Glutamatergic neuron (in vitro differentiated cells): ENCODE results near the gene QKI. TPM values are rescaled to one million over a fixed set of nuclear protein-coding genes. Genes with fewer than 3 reads are reported as not detected.
"Not testable (repeated sequence)": the region's sequence is repeated elsewhere in the genome, so short reads cannot be mapped to it uniquely, and the experiment has no call there.

Experiments used
- DNase-seq: peaks from one replicate; pipeline ENCODE4 v3.0.0; 2022
- H3K27ac Mint-ChIP-seq: one replicate; pipeline ENCODE4 v1.8.0; 2020; ENCODE audit warnings: mild to moderate bottlenecking, mixed read lengths, inconsistent platforms; ENCODE audit not compliant: unreplicated experiment
- H3K27me3 Mint-ChIP-seq: one replicate; pipeline ENCODE4 v1.8.0; 2020; ENCODE audit warnings: mild to moderate bottlenecking, moderate library complexity, mixed read lengths, inconsistent platforms; ENCODE audit not compliant: unreplicated experiment
- H3K36me3 Mint-ChIP-seq: one replicate; pipeline ENCODE4 v1.8.0; 2020; ENCODE audit warnings: mild to moderate bottlenecking, mixed read lengths, inconsistent platforms; ENCODE audit not compliant: unreplicated experiment
- H3K4me1 Mint-ChIP-seq: one replicate; pipeline ENCODE4 v1.8.0; 2020; ENCODE audit warnings: mild to moderate bottlenecking, low read depth, mixed read lengths, inconsistent platforms; ENCODE audit not compliant: unreplicated experiment
- H3K4me3 Mint-ChIP-seq: one replicate; pipeline ENCODE4 v1.8.0; 2020; ENCODE audit warnings: mild to moderate bottlenecking, mixed read lengths, inconsistent platforms; ENCODE audit not compliant: unreplicated experiment
- H3K9me3 Mint-ChIP-seq: one replicate; pipeline ENCODE4 v1.8.0; 2020; ENCODE audit warnings: mild to moderate bottlenecking, moderate library complexity, mixed read lengths, inconsistent platforms; ENCODE audit not compliant: unreplicated experiment
- CTCF ChIP-seq: fragments of 200-600 bp; sonication (generic); IDR thresholded peaks from one replicate; pipeline ENCODE4 v1.5.0; 2021; ENCODE audit not compliant: partially characterized antibody, unreplicated experiment
- total RNA-seq: library from RNA; stranded (reverse); fragmentation: NEBNext Ultra II Directional; extraction: Animal tissue kit (Norgen Biotek cat#: 25700); gene quantifications from one replicate; pipeline ENCODE4 v1.2.1, GENCODE V29; 2021; ENCODE audit not compliant: unreplicated experiment

Gene QKI
- total RNA-seq, 1 donor from 2014 or later, result 50.5 TPM

DNA sequence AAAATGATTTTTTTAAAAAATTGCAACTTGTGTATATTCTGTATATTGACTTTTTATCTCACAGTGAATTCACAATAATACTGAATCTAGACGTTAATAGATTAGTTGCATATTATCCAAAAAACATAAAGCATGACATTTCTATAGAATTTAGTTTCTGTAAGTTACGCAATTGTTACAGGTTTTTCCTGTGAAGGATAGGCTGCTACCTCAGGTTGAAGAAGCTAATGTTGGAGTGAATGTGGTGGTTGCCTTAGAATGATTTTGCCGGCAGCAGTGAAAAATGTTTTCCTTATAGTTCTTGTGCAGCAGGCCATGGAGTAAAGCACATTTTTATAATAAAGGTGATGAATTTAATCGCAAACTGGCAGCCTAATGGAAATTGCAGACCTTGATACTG is 20.5 kb downstream of the QKI start:
- Mint-ChIP-seq H3K36me3 (no peaks in the 10 kb centered on the region), H3K4me1 (peaks cover 11% of the 10 kb centered on the region), H3K27me3 (no peaks in the 10 kb centered on the region), H3K9me3 (peaks cover under 1% of the 10 kb centered on the region), H3K4me3 (no peak overlapping the region), H3K27ac (no peak overlapping the region)
- DNase-seq, result no peak
- no peak for TF ChIP-seq CTCF

GRCh38 chr6:163436843-163437242 is 22.3 kb downstream of the QKI start:
- Mint-ChIP-seq H3K27me3 (no peaks in the 10 kb centered on the region), H3K27ac (no peak overlapping the region), H3K9me3 (peaks cover 1% of the 10 kb centered on the region), H3K4me3 (no peak overlapping the region), H3K4me1 (peaks cover 21% of the 10 kb centered on the region), H3K36me3 (no peaks in the 10 kb centered on the region)
- DNase-seq, result no peak
- no peak for TF ChIP-seq CTCF

GRCh38 chr6:163437466-163437865 is 22.9 kb downstream of the QKI start:
- no peak for DNase-seq
- TF ChIP-seq CTCF, result no peak
- no peaks in the 10 kb centered on the region for H3K36me3 Mint-ChIP-seq
- peaks cover 1% of the 10 kb centered on the region for H3K9me3 Mint-ChIP-seq
- H3K4me1 Mint-ChIP-seq, result peaks cover 20% of the 10 kb centered on the region
- H3K27ac Mint-ChIP-seq, result no peak overlapping the region
- no peaks in the 10 kb centered on the region for H3K27me3 Mint-ChIP-seq
- no peak overlapping the region for H3K4me3 Mint-ChIP-seq

DNA sequence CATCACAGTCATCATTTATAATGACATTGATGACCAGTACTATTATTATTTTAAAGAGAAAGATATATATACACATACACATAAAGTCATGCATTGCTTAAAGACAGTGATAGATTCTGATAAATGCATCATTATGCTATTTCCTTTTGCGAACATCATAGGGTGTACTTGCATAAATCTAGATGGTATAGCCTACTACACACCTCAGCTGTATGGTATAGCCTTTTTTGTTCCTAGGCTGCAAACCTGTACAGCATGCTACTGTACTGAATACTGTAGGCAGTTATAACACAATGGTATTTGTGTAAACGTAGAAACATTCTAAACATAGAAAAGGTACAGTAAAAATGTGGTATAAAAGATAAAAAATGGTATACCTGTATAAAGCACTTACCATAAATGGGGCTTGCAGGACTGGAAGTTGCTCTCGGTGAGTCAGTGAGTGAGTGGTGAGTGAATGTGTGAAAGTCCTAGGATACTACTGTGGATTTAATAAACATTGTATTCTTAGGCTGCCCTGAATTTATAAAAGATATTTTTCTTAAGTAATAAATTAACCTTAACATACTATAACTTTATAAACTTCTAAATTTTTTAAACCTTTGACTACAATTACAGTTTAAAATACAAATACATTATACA is 23.9 kb downstream of the QKI start:
- H3K4me1 Mint-ChIP-seq, result peaks cover 18% of the 10 kb centered on the region
- no peaks in the 10 kb centered on the region for H3K36me3 Mint-ChIP-seq
- H3K4me3 Mint-ChIP-seq, result no peak overlapping the region
- no peaks in the 10 kb centered on the region for H3K27me3 Mint-ChIP-seq
- no peak overlapping the region for H3K27ac Mint-ChIP-seq
- no peak for TF ChIP-seq CTCF
- no peak for DNase-seq
- peaks cover 1% of the 10 kb centered on the region for H3K9me3 Mint-ChIP-seq

DNA sequence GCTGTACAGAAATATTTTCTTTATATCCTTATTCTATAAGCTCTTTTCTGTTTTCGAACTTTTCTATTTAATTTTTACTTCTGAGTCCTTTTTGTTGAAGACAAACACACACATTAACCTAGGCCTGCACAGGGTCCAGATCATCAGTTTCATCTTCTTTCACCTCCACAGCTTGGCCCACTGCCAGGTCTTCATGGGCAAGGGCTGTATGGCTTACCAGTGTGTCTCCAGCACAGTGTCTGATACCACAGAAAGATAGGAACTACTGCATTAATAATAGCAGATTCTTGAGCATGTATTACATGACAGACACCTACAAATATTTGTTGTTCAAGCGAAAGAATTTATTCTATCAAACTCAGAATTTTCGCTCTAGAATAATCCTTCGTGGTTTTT is 24.4 kb downstream of the QKI start:
- H3K9me3 Mint-ChIP-seq, result peaks cover 1% of the 10 kb centered on the region
- H3K4me1 Mint-ChIP-seq, result peaks cover 19% of the 10 kb centered on the region
- no peak for TF ChIP-seq CTCF
- no peaks in the 10 kb centered on the region for H3K27me3 Mint-ChIP-seq
- H3K4me3 Mint-ChIP-seq, result no peak overlapping the region
- DNase-seq, result peak; percentile 22
- peak overlapping the region; percentile 31 for H3K27ac Mint-ChIP-seq
- H3K36me3 Mint-ChIP-seq, result no peaks in the 10 kb centered on the region

DNA sequence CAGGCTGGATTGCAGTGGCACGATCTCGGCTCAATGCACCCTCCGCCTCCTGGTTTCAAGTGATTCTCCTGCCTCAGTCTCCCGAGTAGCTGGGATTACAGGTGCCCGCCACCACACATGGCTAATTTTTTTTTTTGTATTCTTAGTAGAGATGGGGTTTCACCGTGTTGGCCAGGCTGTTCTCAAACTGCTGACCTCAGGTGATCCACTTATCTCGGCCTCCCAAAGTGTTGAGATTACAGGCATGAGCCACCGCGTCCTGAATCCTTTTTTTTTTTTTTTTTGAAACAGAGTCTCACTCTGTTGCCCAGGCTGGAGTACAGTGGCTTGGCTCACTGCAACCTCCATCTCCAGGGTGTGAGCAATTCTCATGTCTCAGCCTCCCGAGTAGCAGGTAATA is 24.9 kb downstream of the QKI start:
- not testable (repeated sequence) for H3K36me3 Mint-ChIP-seq, H3K27ac Mint-ChIP-seq

More for the DNA sequence above, 24.9 kb downstream of the QKI start:
- not testable (repeated sequence) for H3K9me3 Mint-ChIP-seq, DNase-seq, H3K4me3 Mint-ChIP-seq, H3K27me3 Mint-ChIP-seq
- H3K4me1 Mint-ChIP-seq, result peaks cover 22% of the 10 kb centered on the region
